ENCODE measurements around the gene CPNE5.

GRCh38 chr6:36769183-36769675 lies 70.0 kb downstream of the CPNE5 start:
- TF ChIP-seq REST (IDR thresholded peaks at IDR 0.05; ENCODE audit: insufficient read depth in 1 of 2, low read depth in 2 of 2, low read length in 2 of 2) (no peak), SIN3A (IDR thresholded peaks at IDR 0.05; ENCODE audit: borderline replicate concordance, insufficient read depth, low read length) (no peak), POLR2AphosphoS5 (IDR thresholded peaks at IDR 0.05; ENCODE audit: low read depth, low read length) (no peak)

All from PFSK-1 (cell line).